Activated CD8-positive, alpha-beta memory T cell treated with anti-CD3 and anti-CD28 coated beads, Interleukin-2, amount 50 U/mL, for 1 hour (primary cell): ENCODE results near the gene IFT20.

ENCODE experiments used
- DNase-seq: peaks from one replicate; pipeline ENCODE4 v3.0.0-alpha.2; 2020; ENCODE audit errors: extremely low read depth

The IFT20 gene

GRCh38 chr17:28335201-28335958 is at the start of gene IFT20, which contains the start of gene TNFAIP1:
TSS of gene IFT20 (minus strand) at chr17:28335472. CDS start at chr17:28331985, 3,487 bp downstream.
TSS of gene TNFAIP1 (plus strand) at chr17:28335761. CDS start at chr17:28339522, 3,761 bp downstream.
- DNase-seq: peak; percentile 93

GRCh38 chr17:28385037-28385400 is 49.7 kb upstream of the IFT20 start:
- no peak for DNase-seq

- DNase-seq: no peak
Observed at GRCh38 chr17:28384281-28385036, 49.2 kb upstream of the IFT20 start.

- no peak for DNase-seq
Observed at GRCh38 chr17:28381141-28381825, 46.0 kb upstream of the IFT20 start.

- no peak for DNase-seq
Observed at GRCh38 chr17:28379814-28380801, 44.8 kb upstream of the IFT20 start.

- no peak for DNase-seq
Observed at GRCh38 chr17:28372945-28373274, 37.6 kb upstream of the IFT20 start.

- DNase-seq: no peak
Observed at GRCh38 chr17:28372203-28372944, 37.1 kb upstream of the IFT20 start.

GRCh38 chr17:28371245-28372202 is 36.3 kb upstream of the IFT20 start, which contains the start of gene SARM1:
TSS of gene SARM1 (plus strand) at chr17:28371694. CDS start at chr17:28372033, 339 bp downstream.
- DNase-seq: peak; percentile 41

- DNase-seq: no peak
Observed at GRCh38 chr17:28370744-28371103, 35.5 kb upstream of the IFT20 start.

- DNase-seq: no peak
Observed at GRCh38 chr17:28370035-28370743, 34.9 kb upstream of the IFT20 start, which contains the start of gene VTN. TSS of gene VTN (minus strand) at chr17:28370307. CDS start at chr17:28370203, 104 bp downstream.

GRCh38 chr17:28369684-28370034 is 34.4 kb upstream of the IFT20 start:
- DNase-seq: no peak

GRCh38 chr17:28368915-28369683 is 33.8 kb upstream of the IFT20 start:
- no peak for DNase-seq

GRCh38 chr17:28368306-28368831 is 33.1 kb upstream of the IFT20 start:
- no peak for DNase-seq

GRCh38 chr17:28367641-28368305 is 32.5 kb upstream of the IFT20 start:
- no peak for DNase-seq

GRCh38 chr17:28366605-28367004 is 31.3 kb upstream of the IFT20 start:
- DNase-seq: no peak

GRCh38 chr17:28365487-28365886 is 30.2 kb upstream of the IFT20 start:
- DNase-seq: no peak

GRCh38 chr17:28364665-28365363 is 29.5 kb upstream of the IFT20 start, which contains the start of gene SEBOX:
TSS of gene SEBOX (minus strand) at chr17:28365199. CDS start at chr17:28365151, 48 bp downstream.
- no peak for DNase-seq
